ENCODE measurements around the gene KCNE4.

- TF ChIP-seq CTCF (IDR thresholded peaks at IDR 0.05; ENCODE audit: low read depth, low read length, poor library complexity, severe bottlenecking) (no peak), EZH2phosphoT487 (IDR thresholded peaks at IDR 0.05; ENCODE audit: borderline replicate concordance, low read length) (no peak)
Observed at GRCh38 chr2:223005496-223005895, 46.5 kb upstream of the KCNE4 start.
